ENCODE data around the gene PRKAR2B.

Gene PRKAR2B

DNA sequence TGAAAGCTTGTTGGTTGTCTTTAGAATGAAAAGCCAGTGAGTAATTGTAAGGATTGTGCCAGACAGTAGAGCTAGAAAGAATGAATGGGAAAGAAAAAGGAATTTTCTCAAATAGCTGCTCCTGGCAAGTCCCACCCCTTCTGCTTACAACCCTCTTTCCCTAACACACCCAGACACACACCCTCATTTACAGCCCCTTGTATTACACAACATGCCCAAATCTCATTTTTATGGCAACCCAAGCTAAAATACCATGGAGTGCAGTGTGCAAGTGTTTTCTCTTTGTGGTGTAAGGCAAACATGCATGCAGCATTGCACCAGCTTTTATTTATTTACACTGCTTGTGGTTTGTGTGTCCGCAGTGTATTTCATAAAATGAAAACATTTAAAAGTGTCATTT, 1.5 kb downstream of the PRKAR2B start:
- TF ChIP-seq POLR2AphosphoS5 (IDR thresholded peaks at IDR 0.05; ENCODE audit: low read depth, low read length) (no peak), SIN3A (IDR thresholded peaks at IDR 0.05; ENCODE audit: borderline replicate concordance, insufficient read depth, low read length) (no peak; the same call in 1 of the 2 replicates), FOXP2 (optimal IDR thresholded peaks at IDR 0.05; ENCODE audit: borderline replicate concordance, extremely low read depth, extremely low read length, insufficient read depth) (no peak), TAF1 (IDR thresholded peaks at IDR 0.05; ENCODE audit: borderline replicate concordance, insufficient read depth, low read length) (no peak)
- TF ChIP-seq, protein P1, sequence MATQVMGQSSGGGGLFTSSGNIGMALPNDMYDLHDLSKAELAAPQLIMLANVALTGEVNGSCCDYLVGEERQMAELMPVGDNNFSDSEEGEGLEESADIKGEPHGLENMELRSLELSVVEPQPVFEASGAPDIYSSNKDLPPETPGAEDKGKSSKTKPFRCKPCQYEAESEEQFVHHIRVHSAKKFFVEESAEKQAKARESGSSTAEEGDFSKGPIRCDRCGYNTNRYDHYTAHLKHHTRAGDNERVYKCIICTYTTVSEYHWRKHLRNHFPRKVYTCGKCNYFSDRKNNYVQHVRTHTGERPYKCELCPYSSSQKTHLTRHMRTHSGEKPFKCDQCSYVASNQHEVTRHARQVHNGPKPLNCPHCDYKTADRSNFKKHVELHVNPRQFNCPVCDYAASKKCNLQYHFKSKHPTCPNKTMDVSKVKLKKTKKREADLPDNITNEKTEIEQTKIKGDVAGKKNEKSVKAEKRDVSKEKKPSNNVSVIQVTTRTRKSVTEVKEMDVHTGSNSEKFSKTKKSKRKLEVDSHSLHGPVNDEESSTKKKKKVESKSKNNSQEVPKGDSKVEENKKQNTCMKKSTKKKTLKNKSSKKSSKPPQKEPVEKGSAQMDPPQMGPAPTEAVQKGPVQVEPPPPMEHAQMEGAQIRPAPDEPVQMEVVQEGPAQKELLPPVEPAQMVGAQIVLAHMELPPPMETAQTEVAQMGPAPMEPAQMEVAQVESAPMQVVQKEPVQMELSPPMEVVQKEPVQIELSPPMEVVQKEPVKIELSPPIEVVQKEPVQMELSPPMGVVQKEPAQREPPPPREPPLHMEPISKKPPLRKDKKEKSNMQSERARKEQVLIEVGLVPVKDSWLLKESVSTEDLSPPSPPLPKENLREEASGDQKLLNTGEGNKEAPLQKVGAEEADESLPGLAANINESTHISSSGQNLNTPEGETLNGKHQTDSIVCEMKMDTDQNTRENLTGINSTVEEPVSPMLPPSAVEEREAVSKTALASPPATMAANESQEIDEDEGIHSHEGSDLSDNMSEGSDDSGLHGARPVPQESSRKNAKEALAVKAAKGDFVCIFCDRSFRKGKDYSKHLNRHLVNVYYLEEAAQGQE (IDR thresholded peaks at IDR 0.05; ENCODE audit: insufficient read depth in 1 of 2, low read depth in 2 of 2, low read length in 2 of 2) = no peak

DNA sequence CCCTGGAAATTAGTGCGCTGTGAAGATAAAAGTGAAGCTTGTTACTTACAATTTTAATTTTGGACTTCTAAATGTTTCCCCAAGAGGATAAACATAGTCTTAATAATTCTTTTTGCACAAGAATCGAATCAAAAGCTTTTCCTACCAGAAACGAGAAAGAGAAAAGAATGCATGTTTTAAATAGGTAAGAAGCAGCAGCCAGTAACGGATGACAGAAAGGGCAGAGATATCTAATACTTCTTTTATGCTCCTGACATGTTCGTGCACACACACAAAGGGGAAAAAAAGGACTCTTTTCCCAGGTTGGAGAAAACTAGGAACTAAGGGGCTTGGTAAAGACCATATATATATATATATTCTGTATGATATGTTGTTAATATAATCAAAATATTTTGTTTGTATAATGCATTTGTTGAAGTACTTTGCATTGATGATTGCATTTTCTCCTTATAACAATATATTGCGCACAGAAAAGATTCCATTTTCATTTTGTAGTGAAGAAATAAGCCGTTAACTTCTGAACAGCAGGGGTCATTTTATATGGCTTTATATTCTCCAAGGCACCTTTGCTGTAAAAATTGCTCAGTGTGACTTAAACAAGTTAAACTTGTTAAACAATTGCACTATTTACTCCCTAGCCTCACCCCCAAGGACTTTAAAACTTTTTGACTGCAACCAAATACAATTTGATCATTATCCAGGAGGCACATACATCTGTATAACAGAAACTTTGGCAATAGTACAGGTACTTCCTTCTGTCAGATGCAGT, 2.2 kb downstream of the PRKAR2B start:
- TF ChIP-seq POLR2AphosphoS5 (IDR thresholded peaks at IDR 0.05; ENCODE audit: low read depth, low read length) (no peak), FOXP2 (optimal IDR thresholded peaks at IDR 0.05; ENCODE audit: borderline replicate concordance, extremely low read depth, extremely low read length, insufficient read depth) (no peak), SIN3A (IDR thresholded peaks at IDR 0.05; ENCODE audit: borderline replicate concordance, insufficient read depth, low read length) (no peak), TAF1 (IDR thresholded peaks at IDR 0.05; ENCODE audit: borderline replicate concordance, insufficient read depth, low read length) (no peak)
- TF ChIP-seq, protein P1 (IDR thresholded peaks at IDR 0.05; ENCODE audit: insufficient read depth in 1 of 2, low read depth in 2 of 2, low read length in 2 of 2) = no peak

DNA sequence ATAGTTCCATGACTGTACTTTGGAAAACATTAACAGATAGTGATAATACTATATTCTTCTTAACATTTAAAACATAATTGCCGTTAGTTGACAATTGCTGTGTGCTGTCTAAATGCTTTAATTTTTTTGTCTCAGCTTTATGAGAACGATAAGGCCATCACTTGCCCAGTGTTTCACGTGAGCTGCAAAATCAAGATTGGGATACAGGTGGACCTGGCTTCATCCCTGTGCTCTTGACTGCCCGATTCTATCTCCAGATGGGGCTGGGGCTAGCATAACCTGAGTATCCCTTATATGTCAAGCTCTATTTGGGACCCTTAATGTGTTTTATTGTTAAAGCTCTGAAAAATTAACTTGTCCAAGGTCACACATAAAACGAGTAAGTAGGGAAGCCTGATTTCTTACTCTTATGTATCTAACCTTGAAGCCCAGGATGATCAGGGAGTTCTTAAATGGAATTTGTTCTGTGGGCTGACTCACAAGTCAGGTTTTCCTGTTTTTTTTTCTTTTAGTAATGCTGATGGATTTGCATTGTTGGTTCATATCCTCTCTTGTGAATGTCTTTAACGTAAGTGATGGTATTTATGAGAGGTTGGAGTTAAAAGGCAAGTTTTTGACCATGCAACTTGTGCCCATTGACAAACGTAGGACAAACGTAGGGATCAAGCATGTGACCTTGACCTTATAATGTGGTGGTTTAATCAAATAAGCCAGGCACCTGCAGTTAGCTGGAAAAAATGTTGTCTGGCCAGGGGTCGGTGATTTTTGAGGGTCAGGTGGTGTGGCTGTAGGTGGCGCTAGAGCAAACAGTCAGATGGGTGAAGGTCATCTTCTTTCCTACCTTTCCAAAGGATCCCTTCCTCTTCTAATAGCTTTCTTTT, 3.6 kb downstream of the PRKAR2B start:
- TF ChIP-seq, protein P1 (IDR thresholded peaks at IDR 0.05; ENCODE audit: insufficient read depth in 1 of 2, low read depth in 2 of 2, low read length in 2 of 2) = no peak
- no peak for TF ChIP-seq TAF1 (IDR thresholded peaks at IDR 0.05; ENCODE audit: borderline replicate concordance, insufficient read depth, low read length)
- TF ChIP-seq POLR2AphosphoS5 (IDR thresholded peaks at IDR 0.05; ENCODE audit: low read depth, low read length) = no peak
- no peak for TF ChIP-seq FOXP2 (optimal IDR thresholded peaks at IDR 0.05; ENCODE audit: borderline replicate concordance, extremely low read depth, extremely low read length, insufficient read depth)
- no peak for TF ChIP-seq SIN3A (IDR thresholded peaks at IDR 0.05; ENCODE audit: borderline replicate concordance, insufficient read depth, low read length)

DNA sequence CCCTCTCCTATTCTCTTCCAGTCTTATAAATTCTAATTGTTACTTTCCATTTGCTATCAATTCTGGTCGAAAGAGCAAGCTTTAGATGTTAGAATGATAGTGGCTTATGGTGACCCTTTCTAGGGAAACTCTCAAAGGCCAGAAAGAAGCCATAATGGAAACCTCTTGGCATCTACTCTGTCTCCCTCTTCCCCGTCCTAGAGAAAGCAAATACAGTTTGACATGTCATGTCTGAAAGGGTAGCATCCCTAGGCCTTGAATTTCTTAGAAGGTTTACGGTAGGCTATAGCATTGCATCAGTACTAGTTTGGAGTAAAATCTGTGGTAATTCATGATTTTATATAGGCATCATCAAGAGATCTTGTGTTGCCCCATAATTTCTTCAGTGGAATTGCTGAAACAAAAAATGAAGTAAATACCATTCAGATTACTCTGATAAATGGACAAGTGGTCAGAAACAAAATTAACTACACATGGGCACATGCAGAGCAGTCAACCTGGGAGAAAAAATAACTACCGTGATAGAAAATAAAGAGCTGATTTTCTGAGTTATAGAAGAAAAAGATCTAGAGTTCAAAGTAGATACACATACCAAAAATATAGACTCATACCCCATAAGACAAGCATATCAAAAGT, 4.4 kb downstream of the PRKAR2B start:
- no peak for TF ChIP-seq FOXP2 (optimal IDR thresholded peaks at IDR 0.05; ENCODE audit: borderline replicate concordance, extremely low read depth, extremely low read length, insufficient read depth)
- no peak for TF ChIP-seq TAF1 (IDR thresholded peaks at IDR 0.05; ENCODE audit: borderline replicate concordance, insufficient read depth, low read length)
- no peak for TF ChIP-seq SIN3A (IDR thresholded peaks at IDR 0.05; ENCODE audit: borderline replicate concordance, insufficient read depth, low read length)
- TF ChIP-seq, protein P1 (IDR thresholded peaks at IDR 0.05; ENCODE audit: insufficient read depth in 1 of 2, low read depth in 2 of 2, low read length in 2 of 2) = no peak
- TF ChIP-seq POLR2AphosphoS5 (IDR thresholded peaks at IDR 0.05; ENCODE audit: low read depth, low read length) = no peak

Measured in PFSK-1 (cell line).